Tibial nerve (tissue), 3 donors: ENCODE results near the gene CST4.
"Not testable (repeated sequence)": the region's sequence is repeated elsewhere in the genome, so short reads cannot be mapped to it uniquely, and the experiment has no call there.

Source experiments
- EP300 ChIP-seq, 2 donors: sonication (generic); formaldehyde crosslinking; IDR thresholded peaks; one replicate each; pipeline ENCODE4 v1.6.1; 2017; ENCODE audit warnings: antibody characterized with exemption in 2 of 2, mild to moderate bottlenecking in 1 of 2
- POLR2A ChIP-seq, 2 donors: fragments of 450-650 bp; IDR thresholded peaks; one replicate each; pipeline ENCODE4 v1.6.1; 2017; ENCODE audit warnings: antibody characterized with exemption in 2 of 2, mild to moderate bottlenecking in 2 of 2, moderate library complexity in 2 of 2

- not testable (repeated sequence) for TF ChIP-seq POLR2A, EP300 (IDR thresholded peaks at IDR 0.05)
Measured at GRCh38 chr20:23711778-23712177, 22.9 kb upstream of the CST4 start.
